Type B pancreatic cell (in vitro differentiated cells): ENCODE measurements around the gene CAMSAP1. TPM values are rescaled to one million over a fixed set of nuclear protein-coding genes. Genes with fewer than 3 reads are reported as not detected.

Experiments
- DNase-seq: peaks from one replicate; pipeline ENCODE4 v3.0.0; 2021; ENCODE audit warnings: mixed read lengths; ENCODE audit not compliant: unreplicated experiment; ENCODE audit errors: extremely low spot score
- H3K27ac Mint-ChIP-seq: 2 replicates; pipeline ENCODE4 v1.8.0; 2021; ENCODE audit warnings: mild to moderate bottlenecking, mixed read lengths
- H3K27me3 Mint-ChIP-seq: 2 replicates; pipeline ENCODE4 v1.8.0; 2021; ENCODE audit warnings: mixed read lengths
- H3K36me3 Mint-ChIP-seq: 2 replicates; pipeline ENCODE4 v1.8.0; 2021; ENCODE audit warnings: mixed read lengths
- H3K4me1 Mint-ChIP-seq: one replicate; pipeline ENCODE4 v1.8.0; 2021; ENCODE audit warnings: mixed read lengths; ENCODE audit not compliant: unreplicated experiment
- H3K4me3 Mint-ChIP-seq: 2 replicates; pipeline ENCODE4 v1.8.0; 2021; ENCODE audit warnings: mild to moderate bottlenecking, mixed read lengths
- H3K9me3 Mint-ChIP-seq: 2 replicates; pipeline ENCODE4 v1.8.0; 2021; ENCODE audit warnings: mixed read lengths
- CTCF ChIP-seq: fragments of 200-600 bp; sonication (generic); conservative IDR thresholded peaks from 2 replicates; pipeline ENCODE4 v1.5.0; 2021; ENCODE audit warnings: antibody characterized with exemption, mild to moderate bottlenecking
- total RNA-seq: library from RNA; stranded (reverse); gene quantifications from 2 replicates; pipeline ENCODE4 v1.2.1, GENCODE V29; 2021; ENCODE audit warnings: low replicate concordance

Gene CAMSAP1
- total RNA-seq, 1 donor from 2014 or later = 58.2 TPM

- Mint-ChIP-seq H3K36me3 (no peaks in the 10 kb centered on the region), H3K27me3 (no peaks in the 10 kb centered on the region), H3K4me3 (no peak overlapping the region), H3K9me3 (no peaks in the 10 kb centered on the region), H3K27ac (no peak overlapping the region), H3K4me1 (no peaks in the 10 kb centered on the region)
- no peak for DNase-seq
- TF ChIP-seq CTCF = no peak
Measured at GRCh38 chr9:135766251-135766650, 141.1 kb downstream of the CAMSAP1 start.

- Mint-ChIP-seq H3K4me1 (no peaks in the 10 kb centered on the region), H3K9me3 (no peaks in the 10 kb centered on the region), H3K4me3 (no peak overlapping the region), H3K27ac (no peak overlapping the region), H3K27me3 (no peaks in the 10 kb centered on the region), H3K36me3 (no peaks in the 10 kb centered on the region)
- DNase-seq = no peak
- no peak for TF ChIP-seq CTCF
Measured at GRCh38 chr9:135765416-135765815, 141.9 kb downstream of the CAMSAP1 start.

- Mint-ChIP-seq H3K9me3 (no peaks in the 10 kb centered on the region), H3K36me3 (no peaks in the 10 kb centered on the region), H3K27ac (no peak overlapping the region), H3K4me3 (no peak overlapping the region), H3K4me1 (no peaks in the 10 kb centered on the region), H3K27me3 (no peaks in the 10 kb centered on the region)
- no peak for DNase-seq
- no peak for TF ChIP-seq CTCF
Measured at GRCh38 chr9:135764731-135765130, 142.6 kb downstream of the CAMSAP1 start.

- Mint-ChIP-seq H3K27ac (no peak overlapping the region), H3K27me3 (no peaks in the 10 kb centered on the region), H3K36me3 (no peaks in the 10 kb centered on the region)
Measured at GRCh38 chr9:135763716-135764446, 143.5 kb downstream of the CAMSAP1 start.

GRCh38 chr9:135762921-135763320, 144.4 kb downstream of the CAMSAP1 start:
- DNase-seq = no peak
- Mint-ChIP-seq H3K4me1 (no peaks in the 10 kb centered on the region), H3K27ac (no peak overlapping the region), H3K36me3 (no peaks in the 10 kb centered on the region), H3K4me3 (no peak overlapping the region), H3K27me3 (no peaks in the 10 kb centered on the region), H3K9me3 (no peaks in the 10 kb centered on the region)
- no peak for TF ChIP-seq CTCF

More at GRCh38 chr9:135763716-135764446, 143.5 kb downstream of the CAMSAP1 start:
- no peak for TF ChIP-seq CTCF
- no peak for DNase-seq
- H3K4me1 Mint-ChIP-seq = no peaks in the 10 kb centered on the region
- H3K4me3 Mint-ChIP-seq = no peak overlapping the region
- H3K9me3 Mint-ChIP-seq = no peaks in the 10 kb centered on the region

GRCh38 chr9:135761845-135762168, 145.5 kb downstream of the CAMSAP1 start:
- H3K36me3 Mint-ChIP-seq = no peaks in the 10 kb centered on the region
- H3K4me3 Mint-ChIP-seq = no peak overlapping the region
- no peaks in the 10 kb centered on the region for H3K4me1 Mint-ChIP-seq
- H3K27me3 Mint-ChIP-seq = no peaks in the 10 kb centered on the region
- no peak for TF ChIP-seq CTCF
- no peaks in the 10 kb centered on the region for H3K9me3 Mint-ChIP-seq
- no peak overlapping the region for H3K27ac Mint-ChIP-seq
- no peak for DNase-seq
